Erythroblast (primary cell): ENCODE measurements around the gene VANGL2.
"Not testable (repeated sequence)": the region's sequence is repeated elsewhere in the genome, so short reads cannot be mapped to it uniquely, and the experiment has no call there.

ENCODE experiments used
- DNase-seq, 2 experiments: peaks; one replicate each; lab custom pipeline; 2025; lab: John Stamatoyannopoulos, UW
- GATA1 ChIP-seq: IDR thresholded peaks from 2 replicates; pipeline ENCODE4 v1.6.1; 2011; ENCODE audit warnings: low read depth, mild to moderate bottlenecking, control low read depth, low read length, moderate library complexity
- POLR2A ChIP-seq: IDR thresholded peaks from 2 replicates; pipeline ENCODE4 v1.6.1; 2011; ENCODE audit warnings: mild to moderate bottlenecking, low read length

Gene VANGL2

GRCh38 chr1:160375788-160376524 is 24.4 kb upstream of the VANGL2 start:
- DNase-seq = peak; percentile 17 to 30
- no peak for TF ChIP-seq POLR2A
- TF ChIP-seq GATA1 = no peak

- TF ChIP-seq POLR2A = no peak
- TF ChIP-seq GATA1 = no peak
- peak; percentile 74 to 84 for DNase-seq
These were observed 23.7 kb upstream of the VANGL2 start for GRCh38 chr1:160376525-160377131.

GRCh38 chr1:160377585-160378206 is 22.7 kb upstream of the VANGL2 start:
- TF ChIP-seq POLR2A (no peak), GATA1 (no peak)

GRCh38 chr1:160384812-160385211 is 15.6 kb upstream of the VANGL2 start:
- DNase-seq = not testable (repeated sequence)

More at GRCh38 chr1:160377585-160378206, 22.7 kb upstream of the VANGL2 start:
- DNase-seq = no peak

- not testable (repeated sequence) for DNase-seq
These were observed 12.0 kb upstream of the VANGL2 start for GRCh38 chr1:160388406-160388805.

GRCh38 chr1:160394673-160395072 is 5.7 kb upstream of the VANGL2 start:
- TF ChIP-seq GATA1 (no peak), POLR2A (no peak)
- DNase-seq = no peak

GRCh38 chr1:160397651-160398050 is 2.7 kb upstream of the VANGL2 start:
- TF ChIP-seq GATA1 (no peak), POLR2A (no peak)
- no peak for DNase-seq

- TF ChIP-seq GATA1 = no peak
- peak in 1 of 2 experiments; percentile 11 for DNase-seq
These were observed 1.5 kb upstream of the VANGL2 start for GRCh38 chr1:160398823-160399222.

- DNase-seq = no peak
These were observed 681 bp upstream of the VANGL2 start for GRCh38 chr1:160399544-160400222.

GRCh38 chr1:160400646-160401486 is 502 bp downstream of the VANGL2 start:
- TF ChIP-seq POLR2A = no peak
- TF ChIP-seq GATA1 = no peak
- no peak for DNase-seq

More at GRCh38 chr1:160399544-160400222, 681 bp upstream of the VANGL2 start:
- TF ChIP-seq GATA1 (no peak), POLR2A (no peak)

GRCh38 chr1:160401487-160401805 is 1.1 kb downstream of the VANGL2 start:
- DNase-seq = no peak
- no peak for TF ChIP-seq POLR2A
- TF ChIP-seq GATA1 = no peak

- no peak for TF ChIP-seq POLR2A
- no peak for TF ChIP-seq GATA1
- no peak for DNase-seq
These were observed 1.8 kb downstream of the VANGL2 start for GRCh38 chr1:160402001-160402795.

- DNase-seq = no peak
- TF ChIP-seq POLR2A = no peak
- no peak for TF ChIP-seq GATA1
These were observed 2.9 kb downstream of the VANGL2 start for GRCh38 chr1:160403244-160403643.
